ENCODE results near the gene RHBDF1.

Gene RHBDF1

DNA sequence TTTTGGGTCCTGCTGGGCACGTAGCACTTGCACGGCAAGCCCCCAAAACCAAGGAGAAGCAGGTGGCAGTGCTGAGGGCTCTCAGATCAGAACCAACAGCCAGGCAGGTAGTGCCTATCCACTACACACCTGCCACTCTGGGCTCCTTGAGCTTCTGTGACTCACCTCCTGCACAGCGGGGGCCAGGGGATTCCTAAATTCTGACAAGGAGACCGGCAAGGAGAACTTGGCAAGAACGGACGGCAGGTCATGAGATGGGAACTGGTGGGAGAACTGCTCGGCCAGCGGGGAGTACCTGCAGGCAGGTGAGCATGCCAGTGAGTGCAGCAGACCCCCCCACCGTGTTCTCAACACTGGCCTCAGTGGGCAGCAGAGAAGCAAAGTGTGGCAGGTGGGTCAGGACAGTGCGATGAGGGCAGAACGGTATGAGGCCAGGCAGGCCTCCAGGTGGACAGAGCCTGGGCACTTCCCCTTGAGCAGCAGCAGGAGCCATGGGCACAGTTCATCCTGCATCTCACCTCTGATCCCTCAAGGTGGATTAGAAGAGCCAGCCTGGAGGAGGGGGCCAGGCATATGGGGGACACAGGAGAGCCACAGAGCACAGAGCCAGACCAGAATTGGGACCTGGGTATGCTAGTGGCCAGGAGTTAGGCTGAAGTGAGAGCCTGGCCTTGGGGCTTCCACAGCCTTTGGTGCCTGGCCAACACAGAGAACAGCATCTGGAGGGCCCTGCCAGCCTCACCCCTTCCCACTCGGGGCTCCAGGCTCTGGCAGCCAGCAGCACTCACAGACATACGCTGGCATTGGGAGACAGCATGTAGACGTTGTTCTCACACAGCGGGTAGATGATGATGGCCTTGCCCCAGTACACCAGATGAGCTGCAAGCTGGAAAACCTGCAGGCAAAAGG is 20.3 kb upstream of the RHBDF1 start:
- no peak for DNase-seq

DNA sequence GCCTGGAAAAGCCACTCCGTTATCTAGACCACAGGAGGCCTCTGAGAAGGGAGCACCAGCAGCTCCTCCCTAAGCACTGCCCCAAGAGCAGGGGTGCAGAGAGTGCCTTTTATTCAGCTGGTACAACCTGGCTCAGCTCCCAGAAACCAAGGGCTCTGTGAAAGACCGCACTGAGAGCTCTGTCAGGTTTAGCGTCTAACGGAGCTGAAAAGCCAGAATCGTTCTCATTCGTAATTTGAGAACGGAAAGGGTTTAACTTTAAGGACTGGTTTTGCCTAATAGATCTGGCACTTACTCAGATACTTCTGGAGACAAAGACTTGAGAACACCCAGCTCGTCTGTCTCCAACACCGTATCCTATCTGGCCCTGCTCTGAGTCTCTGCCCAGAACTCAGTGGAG is 19.1 kb upstream of the RHBDF1 start:
- no peak for DNase-seq

DNA sequence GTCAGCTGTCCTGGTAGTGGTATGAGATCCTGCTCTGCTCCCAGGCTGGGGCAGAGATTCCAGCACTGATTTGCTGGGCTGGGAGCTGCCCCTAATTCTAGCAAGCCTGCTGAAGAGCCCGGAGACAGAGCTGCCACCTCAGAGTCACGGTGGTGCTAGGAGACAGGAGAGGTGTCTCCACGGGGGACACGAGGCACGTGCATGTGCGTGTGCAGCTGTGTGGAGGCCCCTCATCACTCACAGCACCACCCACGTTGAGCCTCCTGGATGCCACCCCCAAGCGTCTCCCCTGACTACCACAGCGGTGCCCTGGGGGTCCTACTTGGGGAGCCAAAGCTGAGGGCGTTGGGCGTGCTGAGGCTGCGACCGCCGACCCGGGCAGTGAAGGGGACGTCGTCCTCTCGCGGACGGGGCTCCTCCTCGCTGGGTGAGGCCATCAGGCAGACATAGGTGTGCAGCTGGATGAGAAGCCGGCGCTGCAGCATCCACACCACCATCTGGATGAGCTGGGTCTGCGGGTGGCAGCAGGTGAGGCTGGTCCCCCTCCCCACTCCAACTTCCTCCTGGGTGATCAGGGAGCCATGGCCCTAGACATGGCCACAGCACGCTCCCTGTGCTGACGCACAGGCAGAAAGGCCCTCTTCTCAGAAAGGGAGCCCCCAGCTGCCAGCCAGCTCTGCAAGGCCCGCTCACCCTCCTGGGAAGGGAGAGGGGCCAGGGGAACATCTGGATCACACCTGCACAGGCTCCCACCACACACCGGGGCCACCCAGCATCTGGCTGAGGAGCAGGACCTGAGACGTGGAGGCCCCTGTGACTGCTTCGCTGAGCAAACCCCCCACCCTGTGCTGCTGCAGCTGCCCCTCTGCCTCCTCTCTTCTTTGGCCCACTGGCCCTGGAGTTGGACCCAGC is 17.2 kb upstream of the RHBDF1 start:
- DNase-seq, result no peak

DNA sequence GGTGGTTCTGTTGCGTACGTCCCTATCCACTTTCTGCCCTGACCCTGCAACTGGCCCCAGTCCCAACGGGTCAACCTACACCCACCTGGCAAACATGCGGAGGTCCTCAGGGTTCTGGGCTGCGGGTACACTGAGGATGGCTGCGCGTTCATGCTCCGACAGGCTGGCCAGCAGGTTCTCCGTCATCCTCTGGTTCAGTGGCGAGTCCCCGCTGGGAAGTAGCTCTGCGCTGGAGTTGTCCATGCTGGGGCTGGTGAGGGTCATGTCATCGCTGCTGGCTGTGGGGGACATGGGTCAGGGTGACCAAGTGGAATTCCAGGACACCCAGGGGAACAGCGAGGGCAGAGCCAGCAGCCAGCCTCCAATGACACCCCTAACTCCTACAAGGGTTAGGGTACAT is 16.2 kb upstream of the RHBDF1 start:
- DNase-seq, result no peak

DNA sequence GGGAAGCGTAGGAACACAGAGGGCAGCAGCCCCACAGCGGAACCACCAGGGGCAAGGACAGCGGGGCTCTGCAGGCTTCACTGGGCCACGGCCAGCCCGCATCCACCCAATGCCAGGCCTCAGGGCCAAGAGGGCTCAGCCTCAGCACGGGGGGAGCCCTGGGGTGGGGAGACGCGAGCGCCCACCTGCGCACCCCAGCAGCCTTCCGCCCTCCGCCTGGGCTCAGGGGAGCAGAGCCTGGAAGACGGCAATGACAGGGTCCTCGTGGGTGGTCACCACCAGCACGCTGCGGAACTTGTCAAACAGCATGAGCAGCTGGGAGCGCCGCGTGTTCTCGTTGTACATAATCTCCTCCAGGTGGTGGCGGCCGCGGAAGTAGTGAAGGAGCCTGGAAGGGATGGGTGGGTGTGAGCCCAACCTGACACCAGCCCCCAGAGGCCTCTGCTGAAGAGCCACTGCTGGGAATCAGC is 14.1 kb upstream of the RHBDF1 start:
- no peak for DNase-seq

DNA sequence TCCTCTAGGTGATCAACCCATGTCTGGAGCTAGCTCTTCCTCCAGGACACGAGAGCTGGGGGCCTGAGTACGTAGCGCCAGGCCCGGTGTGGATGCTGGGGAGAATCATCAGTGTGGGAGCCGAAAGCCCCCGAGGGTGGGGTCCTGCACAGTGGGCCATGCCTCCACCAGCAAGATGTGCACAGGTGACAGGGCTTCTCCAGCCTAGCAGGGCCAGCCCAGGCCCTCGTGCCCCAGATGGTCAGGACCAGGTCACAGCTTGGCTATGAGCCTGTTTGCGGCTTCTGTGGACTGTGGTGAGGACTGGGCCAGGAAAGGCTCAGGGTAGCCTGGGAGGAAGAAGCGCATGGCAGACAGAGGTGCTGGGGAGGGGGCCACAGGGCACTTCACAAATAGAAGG is 13.4 kb upstream of the RHBDF1 start:
- DNase-seq, result no peak

DNA sequence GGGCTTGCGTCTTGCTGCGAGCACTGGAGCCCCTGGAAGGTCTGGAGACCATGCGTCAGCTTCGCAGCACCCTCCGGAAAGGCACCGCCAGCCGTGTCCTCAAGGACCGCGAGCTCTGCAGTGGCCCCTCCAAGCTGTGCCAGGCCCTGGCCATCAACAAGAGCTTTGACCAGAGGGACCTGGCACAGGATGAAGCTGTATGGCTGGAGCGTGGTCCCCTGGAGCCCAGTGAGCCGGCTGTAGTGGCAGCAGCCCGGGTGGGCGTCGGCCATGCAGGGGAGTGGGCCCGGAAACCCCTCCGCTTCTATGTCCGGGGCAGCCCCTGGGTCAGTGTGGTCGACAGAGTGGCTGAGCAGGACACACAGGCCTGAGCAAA is 13.0 kb upstream of the RHBDF1 start:
- no peak for DNase-seq

DNA sequence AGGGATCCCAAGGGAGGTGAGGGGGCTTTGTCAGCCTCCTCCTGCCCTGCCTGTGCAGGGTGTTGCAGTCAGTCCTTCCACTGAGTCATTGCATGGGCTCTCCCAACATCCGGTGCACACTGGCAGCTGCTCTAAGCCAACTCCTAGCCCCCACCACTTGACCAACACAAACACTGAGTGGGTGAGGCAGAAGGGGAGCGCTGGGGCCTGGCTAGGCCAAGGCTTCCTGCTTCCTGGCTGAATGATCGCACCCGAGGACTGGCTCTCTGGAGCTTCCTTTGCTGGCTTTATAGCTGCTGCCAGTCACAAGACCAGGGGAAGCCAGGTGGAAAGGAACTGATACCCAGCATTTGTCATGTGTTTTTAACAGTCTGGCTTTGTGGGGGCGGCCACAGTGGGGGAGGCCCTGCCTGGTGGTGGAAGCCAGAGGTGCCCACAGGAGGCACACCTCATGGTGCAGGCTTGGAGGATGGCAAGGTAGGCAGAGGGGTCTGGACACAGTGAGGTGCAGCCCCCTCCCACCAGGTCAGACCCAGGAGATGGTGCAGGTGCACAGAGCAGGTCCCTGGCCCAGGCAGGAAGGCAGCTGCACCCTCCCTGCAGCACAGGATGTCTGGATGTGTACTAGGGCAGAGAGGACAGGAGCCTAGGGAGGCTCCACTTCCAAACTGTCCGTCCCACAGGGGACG is 12.4 kb upstream of the RHBDF1 start:
- DNase-seq, result peak; percentile 42

DNA sequence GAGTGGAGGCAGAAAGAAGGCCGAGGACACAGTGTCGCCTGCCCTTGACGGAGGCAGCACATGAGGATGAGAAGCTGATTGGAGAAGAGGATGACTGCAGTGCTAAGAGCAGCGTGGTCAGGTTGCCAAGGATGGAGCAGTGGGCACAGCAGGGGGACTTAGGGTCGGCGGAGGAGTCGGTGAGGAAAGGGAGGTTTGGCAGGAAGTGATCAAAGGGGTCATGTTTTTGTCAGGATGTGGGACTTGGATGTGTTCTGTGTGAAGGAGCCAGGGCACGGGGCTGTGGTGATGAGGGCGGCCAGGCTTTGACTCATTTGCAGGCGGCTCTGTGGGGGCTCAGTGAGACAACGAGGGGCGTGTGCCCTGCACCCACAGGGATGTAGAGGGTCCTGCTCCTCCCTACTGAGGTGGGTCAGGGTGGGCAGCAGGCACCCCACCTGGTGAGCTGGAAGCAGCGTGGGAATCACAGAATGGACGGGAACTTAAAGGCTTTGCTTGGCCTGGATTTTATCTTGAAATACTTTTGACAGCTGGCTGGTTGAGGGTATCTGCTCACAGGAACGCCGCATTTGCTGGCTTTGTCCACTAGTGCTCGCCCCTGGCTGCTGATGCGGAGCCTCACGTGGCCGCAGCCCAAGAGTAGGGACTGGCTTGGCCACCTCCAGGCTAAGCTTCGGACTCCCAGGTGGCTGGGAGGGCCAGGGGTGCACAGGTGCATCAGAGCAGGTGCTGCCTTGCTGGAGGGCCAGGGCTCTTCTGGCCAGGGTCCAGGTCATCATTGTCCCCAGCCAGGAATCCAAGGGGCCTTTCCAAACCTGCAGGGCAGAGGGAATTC is 11.6 kb upstream of the RHBDF1 start:
- DNase-seq, result peak; percentile 20

DNA sequence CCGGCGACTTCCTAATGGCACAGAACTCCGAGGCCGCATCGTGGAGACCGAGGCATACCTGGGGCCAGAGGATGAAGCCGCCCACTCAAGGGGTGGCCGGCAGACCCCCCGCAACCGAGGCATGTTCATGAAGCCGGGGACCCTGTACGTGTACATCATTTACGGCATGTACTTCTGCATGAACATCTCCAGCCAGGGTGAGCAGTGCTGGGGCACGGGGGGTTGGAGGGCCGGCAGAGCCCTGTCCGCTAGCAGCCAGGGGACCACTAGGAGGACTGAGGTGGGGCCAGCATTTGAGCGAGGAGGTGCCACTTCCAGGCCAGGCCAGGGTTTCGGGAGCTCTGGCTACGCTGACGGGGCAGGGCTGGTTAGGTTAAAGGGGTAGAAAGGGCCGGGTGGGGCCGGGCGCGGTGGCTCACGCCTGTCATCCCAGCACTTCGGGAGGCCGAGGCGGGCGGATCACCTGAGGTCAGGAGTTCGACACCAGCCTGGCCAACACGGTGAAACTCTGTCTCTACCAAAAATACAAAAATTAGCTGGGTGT is 10.7 kb upstream of the RHBDF1 start:
- DNase-seq, result no peak

DNA sequence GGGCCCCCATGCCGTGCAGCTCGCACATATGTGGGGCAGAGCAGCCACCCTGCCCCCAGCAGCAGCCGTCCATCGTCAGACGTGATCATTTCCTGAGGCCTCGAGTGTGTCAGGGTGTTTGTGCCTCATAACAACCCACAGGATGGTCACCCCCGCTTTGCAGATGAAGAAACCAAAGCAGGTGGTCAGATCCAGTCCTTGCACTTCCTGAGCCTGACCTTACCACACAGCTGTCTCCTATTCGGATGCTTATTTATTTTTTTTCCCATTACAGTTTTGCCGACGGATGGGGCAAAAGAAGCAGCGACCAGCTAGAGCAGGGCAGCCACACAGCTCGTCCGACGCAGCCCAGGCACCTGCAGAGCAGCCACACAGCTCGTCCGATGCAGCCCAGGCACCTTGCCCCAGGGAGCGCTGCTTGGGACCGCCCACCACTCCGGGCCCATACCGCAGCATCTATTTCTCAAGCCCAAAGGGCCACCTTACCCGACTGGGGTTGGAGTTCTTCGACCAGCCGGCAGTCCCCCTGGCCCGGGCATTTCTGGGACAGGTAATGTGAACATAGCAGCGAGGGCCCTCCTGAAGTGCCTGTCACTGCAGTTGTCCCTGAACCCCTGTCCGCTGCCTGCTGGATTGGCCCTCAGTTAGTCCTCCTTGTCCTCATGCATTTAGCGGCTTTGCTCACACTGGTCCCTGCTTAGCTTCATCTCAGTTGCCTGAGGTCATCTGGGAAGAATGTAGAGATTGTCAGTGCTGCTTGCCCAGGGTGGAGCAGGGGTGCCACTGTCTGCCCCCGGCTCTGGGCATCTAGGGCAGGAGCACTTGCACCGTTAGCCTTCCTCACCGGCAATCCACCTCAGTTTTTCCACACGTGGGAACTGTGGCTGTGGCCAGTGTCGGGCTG is 7.0 kb upstream of the RHBDF1 start:
- DNase-seq, result no peak

DNA sequence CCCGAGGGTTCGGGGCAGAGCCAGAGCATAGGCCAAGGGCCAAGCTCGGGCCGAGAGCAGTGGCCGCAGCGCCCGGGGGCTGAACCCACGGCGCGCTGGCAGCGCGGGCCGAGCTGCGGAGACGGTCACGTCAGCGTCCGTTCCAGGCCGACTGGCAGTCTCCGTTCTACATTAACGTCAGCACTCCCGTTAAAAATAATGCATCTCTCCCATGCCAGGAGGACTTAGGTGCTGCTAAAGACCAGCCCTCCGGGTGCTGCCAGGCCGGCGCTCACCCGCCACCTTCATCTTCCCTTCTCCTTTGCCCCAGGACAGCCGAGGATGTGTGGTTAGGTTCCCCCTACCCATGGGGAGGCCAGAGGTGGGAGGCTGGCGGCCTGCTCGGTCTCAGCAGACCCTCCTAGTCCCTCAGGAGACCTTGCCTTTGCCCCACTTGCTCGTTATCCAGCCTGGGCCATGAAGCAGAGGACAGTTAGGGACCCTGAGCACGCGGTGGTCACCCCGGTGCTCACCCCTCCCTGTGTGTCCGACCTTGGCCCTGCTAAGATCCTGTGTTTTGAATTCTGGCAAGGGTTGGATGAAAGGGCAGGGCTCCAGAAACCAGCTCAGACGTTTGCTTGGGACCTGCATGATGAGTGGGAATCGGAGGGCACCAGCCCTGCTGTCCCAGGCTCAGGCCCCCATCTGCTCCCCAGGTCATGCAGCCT is 6.2 kb upstream of the RHBDF1 start:
- peak; percentile 6 for DNase-seq

DNA sequence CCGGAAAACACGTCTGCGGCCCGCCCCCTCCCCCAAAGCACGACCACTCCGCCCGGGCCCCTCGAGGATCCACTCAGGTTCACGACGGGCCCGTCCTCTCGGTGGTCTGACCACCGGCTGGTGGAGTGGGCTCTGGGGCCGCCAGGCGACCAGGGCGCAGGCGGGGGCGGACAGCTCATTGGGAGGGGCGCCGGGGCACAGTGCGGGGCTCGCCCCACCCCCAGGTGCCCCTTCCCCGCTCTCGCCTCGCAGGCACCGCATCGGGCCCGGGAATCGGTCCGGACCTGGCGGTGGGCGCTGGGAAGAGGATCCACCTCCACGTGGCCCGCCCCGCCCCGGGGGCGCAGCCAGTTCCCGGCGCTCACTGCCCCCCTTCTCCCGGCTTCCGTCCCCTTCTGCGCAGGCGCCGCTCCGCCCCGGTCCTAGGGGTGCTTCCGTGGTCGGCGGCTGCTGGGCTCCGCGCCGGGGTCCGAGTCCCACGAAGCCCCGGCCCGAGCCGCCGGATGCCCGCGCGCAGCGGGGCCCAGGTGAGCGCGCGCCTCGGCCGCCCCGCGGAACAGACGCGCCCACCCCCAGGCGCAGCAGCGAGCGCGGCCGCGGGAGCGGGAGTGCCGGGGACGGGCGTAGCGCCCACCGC is 5.5 kb upstream of the RHBDF1 start, which contains the start of gene MPG:
TSS of gene MPG (plus strand) at position 419 of the 637 bp plus-strand sequence. CDS start at position 504, 85 bp downstream.
- peak; percentile 89 for DNase-seq

DNA sequence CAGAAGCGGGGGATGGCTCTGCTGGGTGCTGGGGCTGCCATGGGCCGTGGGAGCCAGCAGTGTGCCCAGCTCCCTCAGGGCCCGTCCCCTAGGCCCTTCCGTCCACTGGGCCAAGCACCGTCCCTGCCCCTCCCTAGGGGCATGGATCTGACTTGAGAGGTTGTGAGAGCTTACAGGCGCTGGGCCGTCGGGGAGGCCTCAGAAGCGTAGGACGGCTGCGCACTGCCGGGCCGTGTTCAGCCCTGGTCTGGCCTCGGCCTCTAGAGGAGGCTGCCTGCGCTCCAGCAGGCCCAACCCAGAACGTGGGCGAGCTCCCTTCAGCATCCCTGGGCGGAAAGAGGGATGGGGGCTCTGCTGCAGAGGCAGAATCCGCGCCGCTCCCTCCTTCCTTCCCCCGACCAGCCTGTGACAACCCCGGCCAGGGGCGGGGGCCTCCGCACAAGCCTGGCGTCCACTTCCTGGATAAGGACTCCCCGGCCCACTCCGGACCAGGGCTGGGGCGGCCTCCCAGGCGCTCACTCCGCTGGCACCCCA is 4.9 kb upstream of the RHBDF1 start:
- peak; percentile 43 for DNase-seq

DNA sequence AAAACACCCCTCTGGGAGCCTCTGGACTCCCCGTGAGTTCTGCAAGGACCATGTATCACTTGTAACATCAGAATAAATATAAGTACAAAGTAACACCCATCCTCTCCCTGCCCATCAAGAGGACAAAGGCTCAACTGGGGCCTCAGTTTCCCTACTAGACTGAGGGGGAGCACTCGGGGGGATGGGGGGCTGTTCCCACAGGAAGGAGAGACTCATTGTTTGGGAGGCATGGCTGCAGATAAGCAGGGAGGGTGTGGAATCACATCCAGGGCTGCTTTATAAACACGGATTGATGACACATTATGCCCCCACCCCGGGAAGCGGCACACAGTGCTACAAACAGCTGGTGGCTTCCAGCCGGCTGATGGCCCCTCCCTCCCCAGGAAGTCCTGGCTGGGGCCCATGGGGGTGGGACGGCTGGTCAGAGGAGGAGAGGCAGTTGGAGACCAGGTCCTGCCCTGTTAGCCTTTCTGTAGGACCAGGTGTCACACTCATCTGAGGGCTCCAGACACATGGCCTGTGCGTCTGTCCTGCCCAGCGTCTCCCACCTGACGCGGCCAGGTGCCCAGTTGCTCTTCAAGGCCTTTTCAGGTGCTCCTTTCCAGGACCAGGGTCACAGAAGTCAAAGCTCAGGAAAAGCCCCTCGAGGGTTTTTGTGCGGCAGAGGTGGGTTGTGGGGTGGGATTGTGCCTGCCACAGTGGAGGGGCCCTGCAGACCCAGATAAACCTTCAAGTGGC is 4.3 kb upstream of the RHBDF1 start:
- DNase-seq, result peak; percentile 39

DNA sequence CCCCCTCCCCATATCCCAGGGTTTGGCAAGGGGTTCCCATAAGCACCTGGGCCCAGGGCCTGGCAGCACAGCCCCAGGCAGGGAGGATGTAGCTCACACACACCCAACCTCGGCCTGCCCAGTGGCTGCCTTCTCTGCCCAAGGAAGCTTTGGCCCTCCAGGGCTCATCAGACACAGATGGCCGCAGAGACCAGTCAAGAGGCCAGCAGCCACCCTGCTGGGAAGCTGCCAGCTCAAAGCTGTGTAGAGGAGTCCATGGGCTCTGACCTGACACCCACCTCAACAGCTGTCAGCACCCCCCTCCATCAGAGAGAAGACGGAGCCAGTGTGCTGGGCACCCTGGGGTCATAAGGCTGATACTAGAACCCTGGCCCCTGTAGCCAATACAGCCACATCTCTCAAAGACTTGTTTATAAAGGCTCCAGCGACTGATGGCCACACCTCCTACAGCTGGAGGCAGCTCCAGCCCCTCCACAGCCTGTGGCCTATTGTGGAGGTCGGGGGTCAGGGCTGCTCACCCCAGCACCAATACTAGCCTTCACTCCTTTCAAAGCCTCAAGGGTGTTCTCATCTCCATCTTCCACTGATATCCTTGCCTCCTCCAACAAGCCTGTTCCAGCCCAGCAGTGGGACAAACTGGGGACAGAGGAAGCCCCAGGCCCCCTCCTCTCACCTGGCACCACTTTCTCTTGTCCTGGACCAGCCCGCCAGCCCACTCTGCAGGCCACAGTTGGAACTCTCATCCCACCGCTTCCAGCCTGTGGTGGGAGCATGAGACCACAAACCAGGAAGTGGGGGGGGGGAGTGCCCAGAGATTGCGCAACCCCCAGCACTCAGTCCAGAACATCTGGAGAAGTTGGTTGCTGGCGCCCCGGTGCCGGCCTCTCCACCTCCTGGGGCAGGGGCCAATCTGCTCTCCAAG is 3.4 kb upstream of the RHBDF1 start:
- DNase-seq, result peak; percentile 19

DNA sequence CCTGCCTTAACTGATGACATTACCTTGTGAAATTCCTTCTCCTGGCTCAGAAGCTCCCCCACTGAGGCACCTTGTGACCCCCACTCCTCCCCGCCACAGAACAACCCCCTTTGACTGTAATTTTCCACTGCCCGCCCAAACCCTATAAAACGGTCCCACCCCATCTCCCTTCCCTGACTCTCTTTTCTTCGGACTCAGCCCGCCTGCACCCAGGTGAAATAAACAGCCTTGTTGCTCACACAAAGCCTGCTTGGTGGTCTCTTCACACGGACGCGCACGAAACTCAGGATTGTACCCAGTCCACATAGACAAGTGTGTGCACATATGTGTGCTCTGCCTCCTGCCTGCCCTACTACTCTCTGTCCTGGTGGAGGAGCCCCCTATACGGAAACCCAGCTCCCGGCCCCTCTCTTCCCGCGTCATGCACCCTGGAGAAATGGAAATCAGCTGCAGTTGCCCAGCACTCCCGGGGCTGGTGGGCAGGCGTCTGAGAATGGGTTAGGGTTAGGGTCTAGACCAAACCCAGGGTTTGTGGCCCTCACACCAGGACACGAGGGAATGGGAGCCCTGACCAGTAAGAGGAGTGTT is 2.4 kb upstream of the RHBDF1 start:
- no peak for DNase-seq

Data from CD4-positive, alpha-beta T cell treated with Interleukin-6 for 4 hours (primary cell).